Psoas muscle (tissue), 8 donors: ENCODE measurements around the gene LRRTM4. TPM values are rescaled to one million over a fixed set of nuclear protein-coding genes. Genes with fewer than 3 reads are reported as not detected.

Experiments
- ATAC-seq, 4 donors: fragments of 200-7000 bp; cut with Tn5 transposase; one replicate each; pipeline ENCODE4 v1.9.1; 2020; ENCODE audit warnings: moderate library complexity in 3 of 4, mild to moderate bottlenecking in 2 of 4
- DNase-seq, 2 donors: peaks; one replicate each; pipeline ENCODE4 v3.0.0-alpha.2; 2020
- H3K27ac ChIP-seq: fragments of 200-600 bp; one replicate; pipeline ENCODE4 v1.8.0; 2022
- H3K27me3 ChIP-seq, 3 donors: fragments of 200-600 bp in 1 of 3; one replicate each; pipeline versions ENCODE4 v1.6.1 to v1.8.0; 2013 to 2022; ENCODE audit warnings: low read length in 2 of 3, mild to moderate bottlenecking in 2 of 3, moderate library complexity in 1 of 3; ENCODE audit not compliant: insufficient read depth in 3 of 3
- H3K36me3 ChIP-seq, 2 donors: fragments of 200-600 bp in 1 of 2; one replicate each; pipeline versions ENCODE4 v1.6.1 to v1.8.0; 2013 to 2022; ENCODE audit warnings: low read depth in 1 of 2, mild to moderate bottlenecking in 1 of 2, moderate library complexity in 1 of 2; ENCODE audit not compliant: insufficient read depth in 1 of 2
- H3K4me1 ChIP-seq: fragments of 200-600 bp; one replicate; pipeline ENCODE4 v1.8.0; 2022
- H3K4me3 ChIP-seq: fragments of 200-600 bp; one replicate; pipeline ENCODE4 v1.8.0; 2022; ENCODE audit warnings: mild to moderate bottlenecking
- H3K9me3 ChIP-seq: fragments of 200-600 bp; one replicate; pipeline ENCODE4 v1.8.0; 2022
- CTCF ChIP-seq: fragments of 200-600 bp; IDR thresholded peaks from one replicate; pipeline ENCODE4 v1.8.0; 2022; ENCODE audit warnings: antibody characterized with exemption
- WGBS, 3 donors: extraction: QIAGEN DNeasy Blood & Tissue Kit; methylation state at CpG; one replicate each; pipeline versions ENCODE4 v1.1.6 to v1.1.7; 2013; 5-methylcytosine and 5-hydroxymethylcytosine counted together
- intact Hi-C, 2 donors: fragments of 100-400 bp; cut with DNase I; formaldehyde crosslinking; loops; one replicate each; pipeline versions ENCODE4 v1.11.0 to v1.14.2; 2022
- polyA plus RNA-seq, 3 donors: library from polyadenylated mRNA; stranded (reverse); fragments of 200-250 nt; gene quantifications; one replicate each; pipeline ENCODE4 v1.2.3, GENCODE V29; 2013
- total RNA-seq, 4 donors: library from RNA; stranded (reverse); fragmentation: NEBNext Ultra II Directional in 2 of 4; extraction: Animal tissue kit (Norgen Biotek cat#: 25700) in 2 of 4; gene quantifications; one replicate each; pipeline versions ENCODE4 v1.2.1 to v1.2.4, GENCODE V29; 2021 to 2023
- donor health status: healthy with polysubstance abuse.
- donor health status: DM: no; HTN: no; CAD: no; lungs with moderate emphysema.
- donor health status: Bipolar disorder and iron deficiency.
- donor health status: healthy.
- donor health status: DM: yes; HTN: yes; CAD: no.
- donor health status: DM: no; HTN: no; CAD: no.
- donor health status: DM: no; HTN: no; CAD: no.
- donor health status: DM: yes; HTN: yes; CAD: no.

Gene LRRTM4
- total and polyA plus RNA-seq, 7 donors: 0.03 to 0.86 (median 0.25) TPM; not detected in 1

- WGBS, 3 donors: 77 to 80% (median 77%) methylated on average over 4 of the region's 4 CpGs
- no peak for ATAC-seq
- DNase-seq: no peak
- no peak overlapping the region for H3K4me3 ChIP-seq
- no peak for TF ChIP-seq CTCF
- no peaks in the 10 kb centered on the region for H3K9me3 ChIP-seq
- no peaks in the 10 kb centered on the region for H3K4me1 ChIP-seq
- intact Hi-C loops: no loop called here
- no peaks in the 10 kb centered on the region for H3K36me3 ChIP-seq
- H3K27ac ChIP-seq: no peak overlapping the region
- H3K27me3 ChIP-seq: no peaks in the 10 kb centered on the region
Measured at GRCh38 chr2:77469106-77469505, 53.1 kb downstream of the LRRTM4 start.

- DNase-seq: no peak
- Histone ChIP-seq H3K4me3 (no peak overlapping the region), H3K36me3 (no peaks in the 10 kb centered on the region), H3K9me3 (no peaks in the 10 kb centered on the region), H3K4me1 (no peaks in the 10 kb centered on the region), H3K27ac (no peak overlapping the region), H3K27me3 (no peaks in the 10 kb centered on the region)
- intact Hi-C loops: no loop called here
- no peak for TF ChIP-seq CTCF
- WGBS, 3 donors: 15 to 30% (median 26%) methylated on average over 3 of the region's 3 CpGs
- no peak for ATAC-seq
Measured at GRCh38 chr2:77459840-77460239, 62.3 kb downstream of the LRRTM4 start.

GRCh38 chr2:77458216-77458615, 64.0 kb downstream of the LRRTM4 start:
- 18 to 24% (median 20%) methylated on average over 3 of the region's 3 CpGs for WGBS, 3 donors
- intact Hi-C loops: no loop called here
- no peak overlapping the region for H3K27ac ChIP-seq
- H3K4me3 ChIP-seq: no peak overlapping the region
- H3K4me1 ChIP-seq: no peaks in the 10 kb centered on the region
- ATAC-seq (no peak), DNase-seq (no peak)
- no peaks in the 10 kb centered on the region for H3K27me3 ChIP-seq
- H3K36me3 ChIP-seq: no peaks in the 10 kb centered on the region
- TF ChIP-seq CTCF: no peak
- H3K9me3 ChIP-seq: no peaks in the 10 kb centered on the region

- intact Hi-C loops: no loop called here
- H3K4me1 ChIP-seq: no peaks in the 10 kb centered on the region
- H3K27me3 ChIP-seq: no peaks in the 10 kb centered on the region
- DNase-seq (no peak), ATAC-seq (no peak)
- no peak for TF ChIP-seq CTCF
- 41 to 53% (median 42%) methylated on average over 1 of the region's 1 CpG for WGBS, 3 donors
- H3K4me3 ChIP-seq: no peak overlapping the region
- no peaks in the 10 kb centered on the region for H3K36me3 ChIP-seq
- no peaks in the 10 kb centered on the region for H3K9me3 ChIP-seq
- no peak overlapping the region for H3K27ac ChIP-seq
Measured at GRCh38 chr2:77457665-77458064, 64.5 kb downstream of the LRRTM4 start.

- no peaks in the 10 kb centered on the region for H3K9me3 ChIP-seq
- no peak overlapping the region for H3K27ac ChIP-seq
- no peak for TF ChIP-seq CTCF
- H3K4me1 ChIP-seq: no peaks in the 10 kb centered on the region
- ATAC-seq: no peak
- DNase-seq: no peak
- H3K4me3 ChIP-seq: no peak overlapping the region
- no peaks in the 10 kb centered on the region for H3K36me3 ChIP-seq
- H3K27me3 ChIP-seq: no peaks in the 10 kb centered on the region
- intact Hi-C loops: no loop called here
- WGBS, 3 donors: 61 to 68% (median 67%) methylated on average over 5 of the region's 5 CpGs
Measured at GRCh38 chr2:77443076-77443475, 79.1 kb downstream of the LRRTM4 start.
